ENCODE data around the gene FHL1. TPM values are rescaled to one million over a fixed set of nuclear protein-coding genes. Genes with fewer than 3 reads are reported as not detected.

Gene FHL1
- total RNA-seq, 1 donor from 2014 or later: 37.3 TPM

DNA sequence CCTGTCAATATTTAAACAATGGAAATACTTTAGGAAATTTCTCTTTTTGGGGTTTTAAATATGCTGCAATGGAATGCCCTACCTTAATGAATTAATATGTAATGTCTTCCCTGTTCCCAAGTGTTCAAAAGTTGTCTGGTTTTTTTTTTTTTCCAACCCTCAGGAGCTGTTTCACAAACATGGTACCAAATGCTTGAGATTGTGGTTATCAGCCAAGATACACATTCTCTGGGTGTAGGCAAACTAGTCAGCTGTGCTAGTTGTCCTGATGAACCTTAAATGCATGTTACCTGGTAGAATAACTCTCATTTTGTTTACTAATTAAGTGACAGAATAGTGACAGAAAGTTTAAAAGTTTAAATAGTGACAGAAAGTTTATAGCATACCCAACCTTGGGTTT, 50.7 kb downstream of the FHL1 start:
- H3K36me3 ChIP-seq (ENCODE audit: control insufficient read depth, insufficient read depth, low read length): no peaks in the 10 kb centered on the region
- DNase-seq (ENCODE audit: low read depth): no peak
- H3K27me3 ChIP-seq (ENCODE audit: control insufficient read depth, insufficient read depth, low read length): no peaks in the 10 kb centered on the region
- H3K4me3 ChIP-seq (ENCODE audit: low read depth, low read length): no peak overlapping the region
- TF ChIP-seq, protein P1, sequence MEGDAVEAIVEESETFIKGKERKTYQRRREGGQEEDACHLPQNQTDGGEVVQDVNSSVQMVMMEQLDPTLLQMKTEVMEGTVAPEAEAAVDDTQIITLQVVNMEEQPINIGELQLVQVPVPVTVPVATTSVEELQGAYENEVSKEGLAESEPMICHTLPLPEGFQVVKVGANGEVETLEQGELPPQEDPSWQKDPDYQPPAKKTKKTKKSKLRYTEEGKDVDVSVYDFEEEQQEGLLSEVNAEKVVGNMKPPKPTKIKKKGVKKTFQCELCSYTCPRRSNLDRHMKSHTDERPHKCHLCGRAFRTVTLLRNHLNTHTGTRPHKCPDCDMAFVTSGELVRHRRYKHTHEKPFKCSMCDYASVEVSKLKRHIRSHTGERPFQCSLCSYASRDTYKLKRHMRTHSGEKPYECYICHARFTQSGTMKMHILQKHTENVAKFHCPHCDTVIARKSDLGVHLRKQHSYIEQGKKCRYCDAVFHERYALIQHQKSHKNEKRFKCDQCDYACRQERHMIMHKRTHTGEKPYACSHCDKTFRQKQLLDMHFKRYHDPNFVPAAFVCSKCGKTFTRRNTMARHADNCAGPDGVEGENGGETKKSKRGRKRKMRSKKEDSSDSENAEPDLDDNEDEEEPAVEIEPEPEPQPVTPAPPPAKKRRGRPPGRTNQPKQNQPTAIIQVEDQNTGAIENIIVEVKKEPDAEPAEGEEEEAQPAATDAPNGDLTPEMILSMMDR (IDR thresholded peaks at IDR 0.05; ENCODE audit: insufficient read depth, low read length, poor library complexity, severe bottlenecking): no peak

DNA sequence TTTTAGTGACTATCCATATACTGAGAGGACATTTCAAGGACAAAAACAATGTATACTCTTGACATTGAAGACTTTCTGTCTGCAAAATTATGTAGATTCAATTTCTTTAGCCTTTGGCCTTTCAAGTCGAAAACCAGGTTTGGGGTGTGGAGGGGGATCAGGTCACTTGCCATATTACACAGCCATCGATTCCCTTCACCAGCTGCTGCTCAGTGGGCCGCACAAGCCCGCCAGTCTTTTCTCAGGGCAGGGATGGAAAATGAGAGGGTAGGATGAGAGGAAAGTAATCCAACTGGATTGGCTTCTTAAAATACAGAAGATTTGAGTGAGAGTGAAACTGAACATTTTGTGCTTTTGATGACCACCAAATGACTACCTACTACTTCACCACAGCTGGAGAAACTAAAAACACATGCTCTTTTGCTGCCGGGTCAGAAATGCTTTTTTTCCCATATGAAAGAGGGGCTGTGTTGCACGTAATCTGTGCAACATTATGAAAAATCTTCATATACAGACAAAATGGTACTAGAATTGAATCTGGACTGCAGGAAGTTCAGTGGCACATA, 51.4 kb downstream of the FHL1 start:
- no peaks in the 10 kb centered on the region for H3K36me3 ChIP-seq (ENCODE audit: control insufficient read depth, insufficient read depth, low read length)
- TF ChIP-seq, protein P1 (IDR thresholded peaks at IDR 0.05; ENCODE audit: insufficient read depth, low read length, poor library complexity, severe bottlenecking): no peak
- H3K27me3 ChIP-seq (ENCODE audit: control insufficient read depth, insufficient read depth, low read length): no peaks in the 10 kb centered on the region
- H3K4me3 ChIP-seq (ENCODE audit: low read depth, low read length): no peak overlapping the region
- no peak for DNase-seq (ENCODE audit: low read depth)

DNA sequence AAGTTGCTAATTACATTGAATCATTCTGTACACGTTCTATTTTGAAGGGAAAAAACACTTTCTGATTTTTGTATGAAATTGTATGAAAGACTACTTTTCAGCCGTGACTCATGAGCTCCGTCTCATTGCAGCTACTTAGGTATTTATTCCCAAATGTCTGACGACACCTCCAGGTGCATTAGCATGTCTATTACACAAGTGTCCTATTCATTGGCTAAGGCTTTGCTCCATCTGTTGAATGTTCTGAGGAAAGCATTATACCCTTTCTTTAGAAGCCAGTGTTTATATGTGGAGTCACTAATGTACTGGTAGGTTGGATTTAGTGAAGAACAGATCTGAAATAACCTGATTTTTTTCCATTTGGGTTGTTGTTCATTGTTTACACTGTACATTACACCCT, 52.0 kb downstream of the FHL1 start:
- no peak for DNase-seq (ENCODE audit: low read depth)
- no peaks in the 10 kb centered on the region for H3K27me3 ChIP-seq (ENCODE audit: control insufficient read depth, insufficient read depth, low read length)
- H3K4me3 ChIP-seq (ENCODE audit: low read depth, low read length): no peak overlapping the region
- TF ChIP-seq, protein P1 (IDR thresholded peaks at IDR 0.05; ENCODE audit: insufficient read depth, low read length, poor library complexity, severe bottlenecking): no peak
- H3K36me3 ChIP-seq (ENCODE audit: control insufficient read depth, insufficient read depth, low read length): no peaks in the 10 kb centered on the region

DNA sequence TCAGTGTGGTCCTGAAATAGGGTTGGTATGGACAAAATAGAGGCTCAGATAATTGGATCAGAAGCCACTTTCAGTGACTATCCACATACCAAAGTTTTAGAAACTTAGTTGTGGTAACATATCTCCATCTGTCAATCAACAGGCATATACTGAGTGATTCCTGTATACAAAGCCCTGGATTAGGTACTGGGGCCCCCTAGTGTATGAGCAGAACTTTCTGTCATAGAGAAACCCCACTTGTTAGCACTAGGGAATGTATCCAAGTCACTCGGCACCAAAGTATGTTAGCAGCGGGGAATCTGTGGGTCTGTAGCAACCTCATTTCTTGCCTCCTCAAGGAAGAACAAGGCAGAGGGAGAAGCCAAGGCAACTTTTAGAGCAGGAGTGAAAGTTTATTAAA, 53.1 kb downstream of the FHL1 start:
- DNase-seq (ENCODE audit: low read depth): no peak
- no peaks in the 10 kb centered on the region for H3K36me3 ChIP-seq (ENCODE audit: control insufficient read depth, insufficient read depth, low read length)
- H3K4me3 ChIP-seq (ENCODE audit: low read depth, low read length): no peak overlapping the region
- no peaks in the 10 kb centered on the region for H3K27me3 ChIP-seq (ENCODE audit: control insufficient read depth, insufficient read depth, low read length)
- TF ChIP-seq, protein P1 (IDR thresholded peaks at IDR 0.05; ENCODE audit: insufficient read depth, low read length, poor library complexity, severe bottlenecking): peak; percentile 43

DNA sequence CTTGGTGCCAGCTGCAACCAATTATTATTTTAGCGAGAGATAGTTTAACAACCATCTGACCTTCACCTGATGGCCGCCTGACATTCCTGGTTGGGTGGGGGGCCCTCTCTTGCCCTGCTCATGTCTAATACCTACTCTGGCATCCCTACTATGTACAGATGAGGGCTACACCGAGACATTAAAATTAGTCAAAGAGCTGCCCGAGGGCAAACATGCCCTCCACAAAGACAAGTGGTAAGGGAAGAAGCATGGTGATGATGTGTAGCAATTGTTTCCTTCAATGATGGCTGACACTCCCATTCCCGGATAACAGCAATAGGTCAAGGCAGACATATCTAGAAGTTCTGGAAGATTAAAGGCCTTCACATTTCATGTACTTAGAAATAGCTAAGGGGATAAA, 54.3 kb downstream of the FHL1 start:
- TF ChIP-seq, protein P1 (IDR thresholded peaks at IDR 0.05; ENCODE audit: insufficient read depth, low read length, poor library complexity, severe bottlenecking): no peak
- Histone ChIP-seq H3K27me3 (ENCODE audit: control insufficient read depth, insufficient read depth, low read length) (no peaks in the 10 kb centered on the region), H3K4me3 (ENCODE audit: low read depth, low read length) (no peak overlapping the region), H3K36me3 (ENCODE audit: control insufficient read depth, insufficient read depth, low read length) (no peaks in the 10 kb centered on the region)
- no peak for DNase-seq (ENCODE audit: low read depth)

DNA sequence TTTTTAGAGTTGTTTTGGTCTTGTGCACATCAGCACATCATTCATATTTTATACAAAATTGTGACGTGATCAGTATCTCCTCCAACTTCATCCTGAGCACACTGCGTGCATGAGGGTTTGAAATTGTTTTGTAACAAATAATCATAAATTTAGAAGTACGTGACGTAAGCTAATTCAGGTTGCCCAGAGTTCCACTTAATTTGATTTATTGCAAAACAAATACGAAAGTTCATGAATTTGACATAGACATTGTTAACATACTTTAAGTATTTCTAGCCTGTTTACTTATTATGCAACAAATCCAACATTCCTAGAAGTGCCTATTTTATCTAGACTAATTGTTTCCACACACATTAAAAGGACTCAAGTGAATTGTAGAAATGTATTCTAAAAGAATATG, 55.6 kb downstream of the FHL1 start:
- DNase-seq (ENCODE audit: low read depth): no peak
- TF ChIP-seq, protein P1 (IDR thresholded peaks at IDR 0.05; ENCODE audit: insufficient read depth, low read length, poor library complexity, severe bottlenecking): no peak
- H3K4me3 ChIP-seq (ENCODE audit: low read depth, low read length): no peak overlapping the region
- no peaks in the 10 kb centered on the region for H3K36me3 ChIP-seq (ENCODE audit: control insufficient read depth, insufficient read depth, low read length)
- no peaks in the 10 kb centered on the region for H3K27me3 ChIP-seq (ENCODE audit: control insufficient read depth, insufficient read depth, low read length)

Measured in kidney epithelial cell (primary cell).